ENCODE results near the gene TMCC2. TPM values are rescaled to one million over a fixed set of nuclear protein-coding genes. Genes with fewer than 3 reads are reported as not detected.

The TMCC2 gene
- total RNA-seq, 2 donors from 2014 or later: 6.8 to 8.9 TPM

GRCh38 chr1:205313563-205314308, 86.0 kb downstream of the TMCC2 start:
- peak; percentile 25 for ATAC-seq (ENCODE audit: insufficient number of reproducible peaks, low FRiP score, low read depth)
- no peaks in the 10 kb centered on the region for H3K36me3 ChIP-seq
- peaks cover 0 to 10% of the 10 kb centered on the region in 2 donors for H3K4me1 ChIP-seq (ENCODE audit: control insufficient read depth in 1 of 2, low read depth in 2 of 2)
- H3K27me3 ChIP-seq (replicated peaks; ENCODE audit: insufficient read depth): no peaks in the 10 kb centered on the region
- DNase-seq (ENCODE audit: low spot score): no peak
- peak overlapping the region; percentile 15 for H3K4me3 ChIP-seq
- H3K9me3 ChIP-seq: no peaks in the 10 kb centered on the region
- H3K27ac ChIP-seq: peak overlapping the region; percentile 12 to 48
- TF ChIP-seq, protein P1, sequence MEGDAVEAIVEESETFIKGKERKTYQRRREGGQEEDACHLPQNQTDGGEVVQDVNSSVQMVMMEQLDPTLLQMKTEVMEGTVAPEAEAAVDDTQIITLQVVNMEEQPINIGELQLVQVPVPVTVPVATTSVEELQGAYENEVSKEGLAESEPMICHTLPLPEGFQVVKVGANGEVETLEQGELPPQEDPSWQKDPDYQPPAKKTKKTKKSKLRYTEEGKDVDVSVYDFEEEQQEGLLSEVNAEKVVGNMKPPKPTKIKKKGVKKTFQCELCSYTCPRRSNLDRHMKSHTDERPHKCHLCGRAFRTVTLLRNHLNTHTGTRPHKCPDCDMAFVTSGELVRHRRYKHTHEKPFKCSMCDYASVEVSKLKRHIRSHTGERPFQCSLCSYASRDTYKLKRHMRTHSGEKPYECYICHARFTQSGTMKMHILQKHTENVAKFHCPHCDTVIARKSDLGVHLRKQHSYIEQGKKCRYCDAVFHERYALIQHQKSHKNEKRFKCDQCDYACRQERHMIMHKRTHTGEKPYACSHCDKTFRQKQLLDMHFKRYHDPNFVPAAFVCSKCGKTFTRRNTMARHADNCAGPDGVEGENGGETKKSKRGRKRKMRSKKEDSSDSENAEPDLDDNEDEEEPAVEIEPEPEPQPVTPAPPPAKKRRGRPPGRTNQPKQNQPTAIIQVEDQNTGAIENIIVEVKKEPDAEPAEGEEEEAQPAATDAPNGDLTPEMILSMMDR (IDR thresholded peaks at IDR 0.05): no peak

GRCh38 chr1:205315008-205315618, 87.4 kb downstream of the TMCC2 start:
- H3K4me3 ChIP-seq: no peak overlapping the region
- ATAC-seq (ENCODE audit: insufficient number of reproducible peaks, low FRiP score, low read depth): no peak
- TF ChIP-seq, protein P1 (IDR thresholded peaks at IDR 0.05): no peak
- H3K27me3 ChIP-seq (replicated peaks; ENCODE audit: insufficient read depth): no peaks in the 10 kb centered on the region
- no peak overlapping the region for H3K27ac ChIP-seq
- H3K4me1 ChIP-seq (ENCODE audit: control insufficient read depth in 1 of 2, low read depth in 2 of 2): peaks cover 7 to 19% of the 10 kb centered on the region in 2 donors
- H3K36me3 ChIP-seq: no peaks in the 10 kb centered on the region
- no peaks in the 10 kb centered on the region for H3K9me3 ChIP-seq
- DNase-seq (ENCODE audit: low spot score): no peak

GRCh38 chr1:205316161-205316566, 88.4 kb downstream of the TMCC2 start:
- no peak for ATAC-seq (ENCODE audit: insufficient number of reproducible peaks, low FRiP score, low read depth)
- DNase-seq (ENCODE audit: low spot score): no peak
- H3K4me1 ChIP-seq (ENCODE audit: control insufficient read depth in 1 of 2, low read depth in 2 of 2): peaks cover 7 to 29% of the 10 kb centered on the region in 2 donors
- H3K9me3 ChIP-seq: no peaks in the 10 kb centered on the region
- TF ChIP-seq, protein P1 (IDR thresholded peaks at IDR 0.05): no peak
- H3K27ac ChIP-seq: no peak overlapping the region
- no peaks in the 10 kb centered on the region for H3K27me3 ChIP-seq (replicated peaks; ENCODE audit: insufficient read depth)
- H3K4me3 ChIP-seq: no peak overlapping the region
- no peaks in the 10 kb centered on the region for H3K36me3 ChIP-seq

- H3K4me3 ChIP-seq: no peak overlapping the region
- ATAC-seq (ENCODE audit: insufficient number of reproducible peaks, low FRiP score, low read depth): no peak
- H3K9me3 ChIP-seq: no peaks in the 10 kb centered on the region
- DNase-seq (ENCODE audit: low spot score): no peak
- no peak overlapping the region for H3K27ac ChIP-seq
- H3K4me1 ChIP-seq (ENCODE audit: control insufficient read depth in 1 of 2, low read depth in 2 of 2): peaks cover 7 to 29% of the 10 kb centered on the region in 2 donors
- H3K27me3 ChIP-seq (replicated peaks; ENCODE audit: insufficient read depth): no peaks in the 10 kb centered on the region
- TF ChIP-seq, protein P1 (IDR thresholded peaks at IDR 0.05): no peak
- no peaks in the 10 kb centered on the region for H3K36me3 ChIP-seq
These were observed 89.7 kb downstream of the TMCC2 start for GRCh38 chr1:205317311-205317917.

Data from thoracic aorta (tissue), 2 donors.